Heart left ventricle (tissue), 13 donors: ENCODE measurements around the gene ZNF705A.

ENCODE experiments used
- CTCF ChIP-seq, 12 donors: fragments of 200-600 bp; sonication (generic) in 4 of 12; IDR thresholded peaks; one replicate each; pipeline versions ENCODE4 v1.5.0 to v1.8.0; 2018 to 2022; ENCODE audit warnings: antibody characterized with exemption in 12 of 12, mild to moderate bottlenecking in 5 of 12
- POLR2A ChIP-seq, 2 donors: fragments of 450-650 bp; IDR thresholded peaks; one replicate each; pipeline ENCODE4 v1.6.1; 2017; ENCODE audit warnings: antibody characterized with exemption in 2 of 2, mild to moderate bottlenecking in 2 of 2, moderate library complexity in 2 of 2
- donor health status: ischemic (EF 13 %, LVEDD 7.1; RV severe dilation, severe dysfunction).
- donor health status: DM: no; HTN: yes; CAD: no.
- donor health status: DM: no; HTN: no; CAD: no.
- donor health status: ischemic (EF 25% LVEDD 6.9; RV normal size, moderate dysfunction).
- donor health status: ischemic (EF 25% LVEDD 5.7; RV mildly dilated, moderate dysfunction).
- donor health status: ischemic (EF 35%, LVEDD 5.7; RV mildly dilated, moderate dysfunction).
- donor health status: nonischemic (EF 11% LVEDD 7.7; RV severe dilation, severe dysfunction).
- donor health status: DM: yes; HTN: yes; CAD: no.
- donor health status: PGD.
- donor health status: ischemic (EF 29% LVEDD 5.4; RV normal size, mild dysfunction).
- donor health status: nonischemic (EF 23%, LVEDD 6.1; RV moderate dilation, normal function).

DNA sequence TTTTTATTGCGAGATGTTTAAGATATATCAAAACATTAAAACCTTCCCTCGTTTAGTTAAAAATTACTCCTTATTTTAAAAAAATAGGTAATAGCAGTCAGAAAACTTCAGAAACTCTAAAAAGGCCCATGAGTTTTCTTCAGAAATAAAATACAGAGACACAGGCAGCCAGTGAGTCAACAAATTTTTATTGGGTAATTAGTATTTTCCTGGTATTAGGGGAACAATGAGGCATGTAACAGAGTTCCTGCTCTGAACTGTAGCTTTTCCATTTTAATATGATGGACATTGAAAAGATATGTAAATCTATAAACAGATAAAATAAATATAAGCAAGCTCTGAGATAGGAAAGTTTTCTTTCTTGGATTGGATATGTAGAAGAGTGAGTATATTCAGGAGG, 399 bp upstream of the ZNF705A start:
- TF ChIP-seq POLR2A (IDR thresholded peaks at IDR 0.05) = no peak
- no peak for TF ChIP-seq CTCF (IDR thresholded peaks at IDR 0.05)
